OCI-M1 (cell line): ENCODE results near the gene SRSF11.

ENCODE experiments used
- DNase-seq: peaks from one replicate; lab custom pipeline; 2025; lab: John Stamatoyannopoulos, UW

SRSF11 gene

GRCh38 chr1:70222716-70223235 is 1.6 kb downstream of the SRSF11 start:
- peak; percentile 17 for DNase-seq

- no peak for DNase-seq
Observed at GRCh38 chr1:70224954-70225353, 3.8 kb downstream of the SRSF11 start.

GRCh38 chr1:70227439-70227838 is 6.3 kb downstream of the SRSF11 start:
- DNase-seq: peak; percentile 28

- no peak for DNase-seq
Observed at GRCh38 chr1:70228670-70229069, 7.5 kb downstream of the SRSF11 start.

GRCh38 chr1:70231475-70231874 is 10.3 kb downstream of the SRSF11 start:
- DNase-seq: no peak

GRCh38 chr1:70234733-70235132 is 13.6 kb downstream of the SRSF11 start:
- DNase-seq: no peak

- DNase-seq: no peak
Observed at GRCh38 chr1:70239940-70240339, 18.8 kb downstream of the SRSF11 start.

- DNase-seq: no peak
Observed at GRCh38 chr1:70247122-70247521, 25.9 kb downstream of the SRSF11 start.

GRCh38 chr1:70247768-70248167 is 26.6 kb downstream of the SRSF11 start:
- peak; percentile 15 for DNase-seq

- DNase-seq: no peak
Observed at GRCh38 chr1:70248729-70249128, 27.5 kb downstream of the SRSF11 start.

GRCh38 chr1:70256664-70257063 is 35.5 kb downstream of the SRSF11 start:
- no peak for DNase-seq

GRCh38 chr1:70264839-70265238 is 43.7 kb downstream of the SRSF11 start:
- DNase-seq: peak; percentile 38

- no peak for DNase-seq
Observed at GRCh38 chr1:70265946-70266345, 44.8 kb downstream of the SRSF11 start.

- no peak for DNase-seq
Observed at GRCh38 chr1:70277875-70278274, 56.7 kb downstream of the SRSF11 start.

GRCh38 chr1:70278710-70279109 is 57.5 kb downstream of the SRSF11 start:
- DNase-seq: no peak

- no peak for DNase-seq
Observed at GRCh38 chr1:70284366-70284765, 63.2 kb downstream of the SRSF11 start.

- no peak for DNase-seq
Observed at GRCh38 chr1:70286453-70286852, 65.3 kb downstream of the SRSF11 start.

GRCh38 chr1:70288166-70288565 is 67.0 kb downstream of the SRSF11 start:
- DNase-seq: no peak

GRCh38 chr1:70290218-70290617 is 69.0 kb downstream of the SRSF11 start:
- no peak for DNase-seq

GRCh38 chr1:70293186-70293843 is 72.1 kb downstream of the SRSF11 start:
- DNase-seq: no peak

- no peak for DNase-seq
Observed at GRCh38 chr1:70295749-70296148, 74.6 kb downstream of the SRSF11 start.

- DNase-seq: no peak
Observed at GRCh38 chr1:70299472-70299871, 78.3 kb downstream of the SRSF11 start.
